Measurements from ENCODE around the gene FGD4.

FGD4 gene

DNA sequence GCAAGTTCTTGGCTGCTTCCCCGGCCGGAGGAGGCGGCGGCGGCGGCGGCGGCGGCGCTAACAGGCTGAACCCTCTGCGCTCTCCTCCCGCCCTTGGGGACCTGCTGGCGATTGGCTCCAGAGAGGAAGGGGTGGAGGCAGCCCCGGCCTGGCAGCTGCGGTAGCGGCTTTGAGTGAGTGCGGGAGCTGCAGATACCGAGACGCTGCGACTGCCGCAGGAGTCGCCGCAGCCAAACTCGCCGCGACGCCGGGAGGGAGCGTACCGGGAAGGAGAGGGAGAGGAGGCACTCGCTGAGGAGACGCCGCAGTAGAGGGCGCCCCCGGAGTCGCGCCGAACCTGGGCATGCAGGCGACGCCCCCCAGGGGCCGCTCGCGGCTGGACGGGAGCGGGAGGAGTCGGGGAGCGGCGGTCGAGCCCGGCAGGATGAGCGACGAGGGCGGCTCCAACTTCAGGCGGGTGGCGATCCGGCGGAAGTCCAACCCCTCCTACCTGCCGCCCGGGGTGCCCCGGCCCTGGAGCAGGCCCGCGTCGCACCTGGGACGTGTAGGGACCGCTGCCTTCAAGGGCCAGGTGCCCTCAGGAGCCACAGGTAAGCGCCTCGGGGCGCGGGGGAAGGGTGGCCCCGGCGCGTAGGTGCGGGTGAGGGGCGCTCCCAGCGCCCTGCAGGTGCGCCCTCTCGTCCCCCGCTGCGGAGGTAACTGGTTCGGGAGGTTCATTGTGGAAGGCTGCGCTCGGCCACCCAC is at the start of gene FGD4:
FGD4 (plus strand) TSS at position 189 of the 744 bp plus-strand sequence.
- peak; percentile 37 to 51 for DNase-seq

DNA sequence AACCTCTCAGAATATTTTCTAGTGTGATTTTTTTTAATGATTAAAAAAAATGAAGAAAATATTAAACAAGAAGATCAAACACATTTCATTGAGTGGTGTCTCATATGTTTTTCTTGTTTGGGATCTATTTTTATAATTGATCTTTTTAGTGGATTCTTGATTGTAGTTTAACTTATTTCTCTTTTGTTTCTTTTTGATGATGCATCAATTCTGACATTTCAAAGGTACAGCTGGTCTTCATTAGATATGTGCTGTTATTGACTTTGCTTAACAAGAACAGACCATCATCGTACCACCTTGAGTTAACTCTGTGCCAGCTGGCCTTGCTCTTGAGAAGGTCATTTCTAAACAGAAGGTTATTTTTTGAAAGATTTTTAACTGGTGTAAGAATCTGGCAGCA is 45.8 kb upstream of the FGD4 start:
- no peak for DNase-seq

DNA sequence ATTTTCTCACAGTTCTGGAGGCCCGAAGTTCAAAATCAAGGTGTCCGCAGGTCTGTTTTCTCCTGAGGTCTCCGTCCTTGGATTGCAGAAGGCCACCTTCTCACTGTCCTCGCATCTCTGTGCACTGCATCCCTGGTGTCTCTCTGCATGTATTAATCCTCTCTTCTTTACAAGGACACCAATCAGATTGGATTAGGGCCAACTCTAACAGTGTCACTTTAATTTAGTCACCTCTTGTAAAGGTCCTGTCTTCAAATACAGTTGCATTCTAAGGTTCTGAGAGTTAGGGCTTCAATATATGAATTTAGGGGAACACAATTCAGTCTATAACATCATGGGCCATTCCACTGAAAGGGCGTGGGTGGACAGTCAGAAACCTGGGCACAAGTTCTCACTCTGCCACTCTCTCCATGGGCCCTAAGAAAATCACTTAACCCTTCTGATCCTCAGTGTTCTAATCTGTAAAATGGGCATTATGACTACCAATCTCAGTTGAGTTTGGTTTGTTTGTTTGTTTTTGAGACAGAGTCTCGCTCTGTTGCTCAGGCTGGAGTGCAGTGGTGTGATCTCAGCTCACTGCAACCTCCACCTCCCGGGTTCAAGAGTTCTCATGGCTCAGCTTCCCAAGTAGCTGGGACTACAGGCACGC is 41.6 kb upstream of the FGD4 start:
- DNase-seq, result no peak

DNA sequence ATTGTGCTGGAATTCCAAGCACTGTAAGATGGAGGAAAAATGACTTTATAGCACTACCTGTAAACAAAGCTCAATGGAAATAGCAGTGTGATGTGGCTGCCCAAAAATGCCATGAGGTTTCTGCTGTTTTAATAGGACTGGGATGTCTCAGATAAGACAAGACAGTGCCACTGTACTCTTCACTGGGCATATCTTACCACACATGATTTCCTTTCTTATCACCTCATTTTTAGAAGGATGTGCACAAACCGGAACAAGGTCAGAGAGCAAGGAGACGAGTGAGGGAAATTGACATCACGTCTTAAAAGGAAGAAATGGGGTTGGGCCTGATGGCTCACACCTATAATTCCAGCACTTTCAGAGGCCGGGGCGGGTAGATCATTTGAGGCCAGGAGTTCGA is 38.4 kb upstream of the FGD4 start:
- no peak for DNase-seq

DNA sequence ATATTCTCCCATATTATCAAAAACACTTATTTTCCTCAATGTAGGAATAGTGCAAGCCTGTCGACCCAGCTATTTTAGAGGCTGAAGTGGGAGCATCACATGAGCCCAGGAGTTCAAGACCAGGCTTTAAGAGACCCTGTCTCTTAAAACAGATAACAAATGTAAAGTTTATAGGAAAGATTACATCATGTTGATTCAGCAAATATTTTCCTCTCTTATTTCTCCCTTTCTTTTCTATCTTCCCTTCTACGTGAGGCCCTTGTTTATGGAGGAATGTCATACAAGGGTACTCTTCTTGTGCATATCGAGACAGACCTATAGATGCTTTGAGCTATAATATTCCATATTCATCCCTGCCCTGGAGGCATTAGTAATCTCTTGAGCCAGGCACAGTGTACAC is 36.5 kb upstream of the FGD4 start:
- no peak for DNase-seq

DNA sequence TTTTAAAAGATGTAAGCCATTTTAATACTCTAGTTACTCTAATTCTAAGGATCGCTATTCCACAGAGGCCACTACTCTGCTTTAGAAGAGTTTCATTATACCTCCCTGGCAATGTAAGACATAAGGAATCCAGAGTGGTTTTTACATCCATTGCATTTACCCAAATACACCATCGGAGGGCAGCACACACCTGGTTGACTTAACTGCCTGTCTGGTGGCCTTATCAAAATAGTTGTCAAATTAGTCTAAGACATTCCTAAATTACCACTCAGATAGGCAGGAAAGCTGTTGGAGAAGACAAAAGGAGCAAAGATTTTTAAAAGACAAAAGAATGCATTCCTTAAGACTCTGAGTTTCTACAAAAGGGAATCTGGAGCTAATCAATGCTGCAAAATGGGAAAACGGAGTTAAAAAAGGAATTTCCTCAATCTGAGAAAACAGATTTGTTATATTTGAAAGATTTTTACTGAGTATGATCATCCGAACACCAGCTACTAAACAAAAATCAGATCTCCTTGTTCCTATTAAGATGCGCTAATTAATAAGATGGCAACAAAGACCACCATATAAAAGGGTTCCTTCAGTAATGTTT is 33.8 kb upstream of the FGD4 start:
- peak; percentile 29 to 53 for DNase-seq

DNA sequence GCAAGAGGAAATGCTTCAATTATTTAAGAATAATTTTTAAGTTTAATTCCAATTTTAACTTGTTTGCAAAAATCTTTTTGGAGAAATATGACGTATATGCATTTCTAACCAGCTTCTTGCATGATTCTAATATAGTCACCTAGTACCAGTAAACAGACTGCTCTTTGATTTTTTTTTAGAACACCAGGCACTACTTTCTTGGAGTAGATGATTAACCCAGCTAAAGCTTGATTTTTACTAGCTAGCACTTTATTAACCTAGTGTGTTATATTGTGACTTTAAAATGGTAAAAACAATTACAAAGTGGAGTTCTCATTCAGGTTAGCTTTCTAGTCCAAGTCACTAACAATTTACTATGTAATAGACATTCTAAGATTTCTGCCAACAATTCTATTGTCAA is 32.6 kb upstream of the FGD4 start:
- DNase-seq, result no peak

DNA sequence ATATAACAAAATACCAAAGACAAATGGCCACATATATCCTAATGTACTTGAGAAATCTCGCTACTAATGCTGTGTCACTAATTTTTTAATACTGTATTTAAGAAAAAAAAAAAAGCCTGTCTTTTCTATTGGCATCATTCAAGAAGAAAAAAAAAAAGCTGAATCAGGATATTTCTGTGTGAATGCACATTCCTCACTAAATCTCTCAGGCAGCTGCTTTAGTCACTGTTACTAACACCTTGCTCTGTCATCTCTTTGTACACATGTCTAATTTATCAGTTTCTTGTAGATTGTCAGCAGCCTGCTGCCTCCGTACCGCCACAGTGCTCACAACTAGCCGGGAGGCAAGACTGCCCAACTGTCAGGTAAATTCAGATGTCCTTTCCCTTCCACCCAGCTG is 32.0 kb upstream of the FGD4 start:
- DNase-seq, result no peak

DNA sequence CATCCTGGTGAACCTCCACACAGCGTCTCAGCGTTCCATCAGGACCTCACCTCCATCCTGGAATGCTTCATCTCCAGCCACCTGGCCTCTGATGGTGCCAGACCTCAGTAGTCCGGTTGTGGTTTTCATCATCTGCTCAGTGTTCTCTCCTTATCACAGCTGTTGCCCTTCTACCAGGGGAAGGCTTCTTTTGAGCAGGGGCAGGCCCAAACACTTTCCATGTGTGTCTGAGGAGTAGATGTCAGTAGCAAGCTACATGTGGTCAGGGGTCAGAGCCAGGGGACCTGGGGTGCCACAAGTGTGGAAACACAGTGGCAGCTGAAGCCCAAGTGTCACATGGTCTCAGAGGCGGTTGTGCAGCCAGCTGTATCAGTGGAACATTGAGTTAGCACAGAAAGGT is 30.2 kb upstream of the FGD4 start:
- DNase-seq, result no peak

DNA sequence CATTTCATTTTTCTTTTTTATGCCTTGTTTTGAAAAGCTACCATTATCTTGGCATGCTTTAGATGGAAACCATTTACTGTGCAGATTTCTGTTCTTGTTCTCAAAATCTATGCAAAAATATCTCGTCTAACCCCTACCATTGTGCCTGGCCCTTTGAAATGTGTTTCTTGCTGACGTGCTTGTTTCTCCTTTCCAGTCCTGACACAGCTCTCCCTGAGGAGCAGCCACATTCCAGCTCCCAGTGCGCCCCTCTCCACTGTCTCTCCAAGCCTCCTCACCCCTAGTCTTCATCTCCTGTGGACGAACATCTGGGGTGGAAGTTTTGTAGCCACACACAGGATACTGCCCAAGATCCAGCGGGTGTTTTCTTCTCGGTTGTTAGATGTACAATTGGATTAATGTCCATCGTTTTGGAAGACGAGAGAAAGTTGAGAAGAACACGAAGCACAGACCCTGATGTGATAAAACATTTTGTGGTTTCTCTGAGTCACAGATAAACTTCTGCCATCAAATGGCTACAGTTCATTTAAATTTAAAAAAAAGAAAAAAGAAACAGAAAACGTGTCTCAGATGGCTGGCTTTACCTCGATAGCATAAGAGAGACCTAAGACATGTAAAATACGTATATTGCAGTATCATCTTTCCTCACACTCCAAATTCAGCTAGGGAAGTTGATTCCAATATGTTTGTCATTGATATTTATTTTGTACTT is 21.9 kb upstream of the FGD4 start:
- no peak for DNase-seq

DNA sequence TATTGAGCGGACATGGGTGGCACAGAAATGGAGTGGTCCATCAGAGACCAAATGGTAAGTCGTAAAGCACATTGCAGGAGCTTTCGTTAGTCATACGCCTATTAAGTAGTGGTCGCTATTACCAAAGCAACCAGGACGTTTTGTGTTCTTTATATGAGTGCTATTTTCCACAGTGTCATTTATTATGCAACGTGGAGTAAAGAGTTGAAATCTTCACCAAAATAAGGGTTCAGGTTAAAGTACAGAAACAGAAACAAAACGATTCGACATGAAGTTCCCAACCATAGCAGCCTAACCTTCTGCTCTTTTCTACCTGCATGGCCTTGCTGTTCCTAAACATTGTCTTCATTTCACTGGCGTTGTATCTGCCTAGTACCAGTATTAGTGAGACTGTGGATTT is 20.1 kb upstream of the FGD4 start:
- DNase-seq, result no peak

DNA sequence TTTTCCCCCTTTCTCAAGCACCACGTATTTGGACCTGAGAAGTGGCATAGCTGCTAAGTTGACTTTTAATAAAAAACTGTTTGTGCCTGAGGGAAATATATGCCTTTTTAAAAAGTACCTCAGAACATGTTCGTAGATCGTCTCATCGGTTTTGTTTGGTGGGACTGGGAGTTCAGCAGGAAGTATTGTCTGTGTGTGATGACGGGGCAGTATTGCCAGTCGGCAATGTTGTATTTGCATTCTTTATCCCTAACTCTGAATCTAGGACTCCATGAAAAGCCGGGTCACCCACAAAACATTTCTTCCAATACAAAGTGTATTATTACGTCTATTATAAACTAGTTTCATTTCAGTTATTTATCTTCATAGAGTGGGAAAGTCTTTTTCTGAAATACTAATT is 19.7 kb upstream of the FGD4 start:
- no peak for DNase-seq

DNA sequence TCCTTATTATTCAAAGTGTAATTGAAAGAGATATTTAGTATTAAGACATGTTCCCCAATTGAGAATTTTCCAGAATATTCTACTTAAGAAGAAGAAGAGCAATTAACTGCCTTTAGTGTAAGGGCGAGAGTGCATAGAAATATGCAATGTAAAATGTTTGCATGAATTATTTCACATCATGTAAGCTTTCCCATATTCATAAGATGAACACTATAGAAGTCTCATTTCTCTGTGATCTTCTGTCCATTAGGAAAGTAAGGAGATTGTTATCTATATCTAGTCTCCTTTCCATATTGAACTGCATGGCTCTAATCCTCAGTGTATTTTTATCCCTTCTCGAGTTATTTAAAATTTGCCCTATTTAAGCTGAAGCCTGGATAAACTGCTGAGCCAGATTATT is 17.1 kb upstream of the FGD4 start:
- DNase-seq, result no peak

DNA sequence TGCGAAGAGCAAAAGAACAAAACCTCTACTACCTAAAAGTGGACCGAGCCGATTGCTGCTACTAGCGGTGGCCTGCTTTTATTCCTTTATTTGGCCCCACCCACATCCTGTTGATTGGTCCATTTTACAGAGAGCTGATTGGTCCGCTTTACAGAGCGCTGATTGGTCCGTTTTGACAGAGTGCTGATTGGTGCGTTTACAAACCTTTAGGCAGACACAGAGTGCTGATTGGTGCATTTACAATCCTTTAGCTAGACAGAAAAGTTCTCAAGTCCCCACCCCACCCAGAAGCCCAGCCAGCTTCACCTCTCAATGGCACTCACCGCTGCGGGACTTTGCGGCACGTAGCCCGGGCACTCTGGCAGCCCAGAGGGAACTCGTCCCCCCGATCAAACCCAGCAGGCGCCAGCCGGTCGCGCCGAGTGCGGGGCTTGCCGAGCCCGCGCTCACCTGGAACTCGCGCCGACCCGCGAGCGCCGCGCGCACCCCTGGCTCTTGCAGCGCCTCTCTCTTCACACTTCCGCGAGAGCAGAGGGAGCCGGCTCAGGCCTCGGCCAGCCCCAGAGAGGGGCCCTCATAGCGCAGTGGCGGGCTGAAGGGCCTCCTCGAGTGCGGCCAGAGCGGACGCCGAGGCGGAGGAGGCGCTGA is 8.7 kb upstream of the FGD4 start:
- peak; percentile 10 to 27 for DNase-seq

DNA sequence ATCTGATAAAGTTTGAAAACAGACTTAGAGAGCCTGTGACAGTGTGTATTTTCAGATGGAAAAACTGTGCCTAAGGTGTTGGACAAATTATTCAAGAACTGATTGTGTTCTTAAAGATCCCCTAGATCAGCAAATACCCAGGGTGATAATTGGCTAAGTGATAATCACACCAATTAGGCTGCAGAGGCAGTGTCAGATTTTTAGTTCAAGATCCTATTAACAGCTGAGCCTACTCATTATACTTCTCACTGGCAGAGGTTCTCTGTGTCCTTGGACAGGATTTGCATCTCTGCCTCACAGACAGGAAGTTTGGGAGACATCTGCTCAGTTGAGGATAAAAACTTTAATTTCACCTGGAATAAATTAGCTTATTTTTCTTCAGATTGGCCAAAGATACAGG is 4.3 kb upstream of the FGD4 start:
- DNase-seq, result no peak

DNA sequence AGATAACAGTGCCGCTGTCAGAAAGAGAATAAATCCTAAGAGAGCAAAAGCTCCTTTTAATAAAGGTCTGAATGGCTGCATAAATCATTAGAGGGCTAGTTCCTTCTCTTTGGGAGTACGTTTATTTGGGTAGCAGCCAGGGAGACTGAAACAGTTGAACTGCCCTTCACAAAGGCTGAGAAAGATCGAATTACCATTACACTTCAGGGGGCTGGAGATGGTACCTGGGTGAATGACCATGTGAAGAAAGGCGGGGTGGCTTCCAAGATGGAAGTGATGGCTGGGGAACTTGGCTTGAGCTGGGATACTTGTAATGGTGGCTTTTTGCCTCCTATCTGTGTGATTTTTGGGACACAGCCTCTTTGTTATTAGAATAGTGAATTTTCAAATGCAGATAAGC is 1.7 kb upstream of the FGD4 start:
- DNase-seq, result no peak

DNA sequence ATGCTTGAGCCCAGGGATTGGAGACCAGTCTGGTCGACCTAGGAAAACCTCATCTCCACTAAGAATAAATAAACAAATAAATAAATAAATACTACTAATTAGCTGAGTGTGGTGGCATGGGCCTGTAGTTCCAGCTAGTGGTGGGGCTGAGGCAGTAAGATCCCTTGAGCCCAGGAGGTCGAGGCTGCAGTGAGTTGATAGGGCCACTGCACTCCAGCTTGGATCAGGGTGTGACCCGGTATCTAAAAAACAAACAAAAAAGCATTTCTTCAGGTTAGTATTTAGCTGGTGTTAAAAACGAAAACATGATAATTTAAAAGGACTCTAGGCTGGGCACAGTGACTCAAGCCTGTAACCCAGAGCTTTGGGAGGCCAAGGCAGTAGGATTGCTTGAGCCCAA is 1.2 kb upstream of the FGD4 start:
- DNase-seq, result no peak

DNA sequence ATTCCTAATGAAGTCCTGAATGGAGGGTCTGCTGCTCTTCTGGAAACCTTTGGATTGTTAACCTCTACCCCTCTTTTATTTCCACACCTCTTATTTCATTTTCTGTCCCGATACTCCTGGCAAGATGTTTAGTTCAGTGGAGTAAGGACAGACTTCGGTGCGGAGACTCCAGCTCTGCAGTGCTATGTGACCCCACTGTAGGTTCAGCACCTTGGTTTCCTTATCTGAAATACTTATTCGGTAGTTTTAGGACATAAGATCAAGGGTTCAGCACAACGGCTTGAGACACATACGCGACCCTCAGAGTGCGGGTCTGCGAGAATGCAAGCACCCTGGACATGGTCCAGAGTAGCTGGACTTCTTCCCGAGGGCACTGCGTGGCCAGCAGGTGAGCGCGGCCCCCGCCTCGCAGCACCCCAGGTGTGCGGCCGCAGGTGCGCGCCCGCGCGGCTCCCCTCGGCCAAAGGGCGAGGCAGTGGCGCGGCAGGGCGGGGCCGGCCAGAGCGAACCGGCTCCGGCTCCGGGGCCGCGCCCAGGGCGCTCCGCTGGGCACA is 465 bp upstream of the FGD4 start:
- DNase-seq, result no peak

DNA sequence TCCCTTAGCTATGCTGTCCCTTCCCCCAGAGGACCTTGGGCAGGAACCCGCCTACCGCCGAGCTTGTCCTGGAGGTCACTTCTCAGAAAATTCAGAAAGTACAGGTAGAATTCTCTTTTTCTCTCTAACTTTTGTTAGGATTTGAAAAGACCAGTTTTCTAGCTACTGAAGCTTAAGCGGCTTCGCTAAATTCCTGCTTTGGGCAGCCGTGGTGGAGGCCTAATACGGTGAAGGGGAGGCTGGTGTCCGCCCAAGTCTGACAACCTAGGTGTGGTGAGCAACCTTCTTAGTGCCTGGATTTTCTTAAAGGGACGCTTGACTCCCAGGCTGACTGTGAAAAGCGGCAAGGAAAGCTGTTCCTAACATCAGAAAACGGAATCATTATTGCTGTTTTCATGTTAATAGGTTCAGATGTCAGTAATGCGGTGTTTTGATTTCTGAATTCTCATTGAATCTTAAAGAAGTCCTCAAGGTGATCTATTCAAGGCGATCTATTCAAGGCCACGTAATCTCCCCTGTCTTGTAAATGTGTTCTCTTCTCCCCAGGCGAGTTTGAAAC is 835 bp downstream of the FGD4 start:
- no peak for DNase-seq

DNA sequence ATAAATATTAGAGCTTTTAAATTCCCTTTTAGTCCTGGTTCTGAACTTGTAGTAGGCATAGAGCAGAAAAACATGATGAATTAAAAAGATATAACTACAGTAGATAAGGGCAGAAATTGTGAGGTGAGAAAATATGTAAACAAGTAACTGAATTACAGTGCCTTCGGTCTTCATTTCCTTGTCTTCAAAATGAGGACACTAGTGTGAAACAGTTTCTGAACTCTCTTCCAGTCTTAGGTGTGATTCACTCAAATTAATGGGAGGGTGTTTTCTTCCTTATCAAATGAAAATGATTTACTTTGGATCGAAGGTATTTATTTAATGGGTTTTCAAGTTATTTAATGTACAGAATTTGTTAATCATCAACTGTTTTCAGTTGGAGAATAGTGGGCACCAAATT is 1.5 kb downstream of the FGD4 start:
- DNase-seq, result no peak

DNA sequence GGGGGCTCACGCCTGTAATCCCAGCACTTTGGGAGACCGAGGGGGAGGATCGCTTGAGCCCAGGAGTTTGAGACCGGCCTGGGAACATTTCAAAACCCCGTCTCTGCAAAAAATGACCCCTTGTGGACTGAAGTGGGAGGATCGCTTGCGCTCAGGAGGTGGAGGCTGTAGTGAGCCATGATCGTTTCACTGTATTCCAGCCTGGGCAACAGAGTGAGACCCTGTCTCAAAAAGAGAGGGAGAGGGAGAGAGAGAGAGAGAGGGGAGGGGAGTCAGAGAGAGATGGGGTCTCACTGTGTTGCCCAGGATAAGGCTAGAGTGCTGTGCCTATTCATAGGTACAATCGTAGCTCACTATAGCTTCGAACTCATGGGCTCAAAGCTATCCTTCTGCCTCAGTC is 2.8 kb downstream of the FGD4 start:
- DNase-seq, result no peak

DNA sequence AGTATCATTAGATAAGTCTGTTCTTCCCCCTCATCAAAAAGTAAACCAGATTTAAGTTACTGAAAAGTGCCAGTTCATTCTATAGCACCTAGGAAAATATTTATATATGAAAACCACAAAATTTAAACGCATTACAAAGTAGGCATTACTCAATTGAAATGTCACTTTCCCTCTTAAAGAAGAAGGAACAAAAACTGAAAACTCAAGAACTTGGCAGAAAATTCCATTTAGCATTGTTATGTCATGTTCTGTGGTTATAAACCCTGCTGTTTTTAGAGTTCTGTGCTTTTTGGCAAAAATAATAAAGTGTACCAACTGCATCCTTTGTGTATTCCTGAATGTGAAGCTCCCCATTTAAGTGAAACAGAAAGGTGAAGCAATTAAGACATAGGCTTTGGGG is 3.6 kb downstream of the FGD4 start:
- DNase-seq, result no peak

DNA sequence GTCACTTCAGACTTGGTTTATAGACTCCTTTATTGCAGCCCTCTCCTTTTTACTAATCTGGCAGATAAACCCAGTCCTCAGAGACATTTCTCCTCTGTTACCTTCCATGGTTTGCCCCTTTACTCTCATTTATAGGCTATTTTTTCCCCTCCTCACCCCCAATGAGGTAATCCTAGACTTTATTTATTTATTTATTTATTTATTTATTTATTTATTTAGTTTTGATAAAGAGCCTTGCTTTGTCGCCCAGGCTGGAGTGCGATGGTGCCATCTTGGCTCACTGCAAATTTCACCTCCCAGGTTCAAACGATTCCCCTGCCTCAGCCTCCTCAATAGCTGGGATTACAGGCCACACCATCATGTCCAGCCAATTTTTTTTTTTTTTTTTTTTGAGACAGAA is 8.4 kb downstream of the FGD4 start:
- no peak for DNase-seq

Data from CD4-positive, alpha-beta T cell treated with Interleukin-1 beta for 1 hour (primary cell).